Right lobe of liver (tissue), 6 donors: Measurements from ENCODE around the gene NCAPD3. TPM values are rescaled to one million over a fixed set of nuclear protein-coding genes. Genes with fewer than 3 reads are reported as not detected.

Source experiments
- ATAC-seq, 4 donors: fragments of 200-7000 bp; cut with Tn5 transposase; one replicate each; pipeline ENCODE4 v1.9.1; 2020; ENCODE audit warnings: mild to moderate bottlenecking in 4 of 4, moderate library complexity in 4 of 4
- DNase-seq, 3 donors: peaks; one replicate each; pipeline ENCODE4 v3.0.0-alpha.2; 2020
- H3K27ac ChIP-seq, 3 donors: fragments of 200-600 bp; one replicate each; pipeline ENCODE4 v1.8.0; 2022
- H3K27me3 ChIP-seq, 2 donors: fragments of 200-600 bp; one replicate each; pipeline ENCODE4 v1.8.0; 2022
- H3K36me3 ChIP-seq, 4 donors: fragments of 200-600 bp; sonication (generic) in 1 of 4; one replicate each; pipeline versions ENCODE4 v1.5.1 to v1.8.0; 2017 to 2022; ENCODE audit warnings: control low read depth in 1 of 4
- H3K4me1 ChIP-seq, 4 donors: fragments of 200-600 bp; sonication (generic) in 1 of 4; one replicate each; pipeline versions ENCODE4 v1.5.1 to v1.8.0; 2017 to 2022; ENCODE audit warnings: control low read depth in 1 of 4
- H3K4me3 ChIP-seq, 3 donors: fragments of 200-600 bp; one replicate each; pipeline ENCODE4 v1.8.0; 2022
- H3K9me3 ChIP-seq, 4 donors: fragments of 200-600 bp; sonication (generic) in 1 of 4; one replicate each; pipeline versions ENCODE4 v1.5.1 to v1.8.0; 2017 to 2022; ENCODE audit warnings: control low read depth in 1 of 4
- CTCF ChIP-seq, 4 donors: fragments of 200-600 bp in 3 of 4; fragments of 450-650 bp in 1 of 4; IDR thresholded peaks; one replicate each; pipeline versions ENCODE4 v1.5.1 to v1.8.0; 2016 to 2022; ENCODE audit warnings: antibody characterized with exemption in 4 of 4, mild to moderate bottlenecking in 2 of 4
- POLR2A ChIP-seq: fragments of 450-650 bp; IDR thresholded peaks from one replicate; pipeline ENCODE4 v1.6.1; 2017; ENCODE audit warnings: antibody characterized with exemption, mild to moderate bottlenecking
- WGBS: methylation state at CpG from one replicate; pipeline ENCODE4 v1.1.6; 2018; ENCODE audit warnings: low coverage, low lambda C conversion rate; ENCODE audit not compliant: insufficient coverage; ENCODE audit errors: missing lambda C conversion rate; 5-methylcytosine and 5-hydroxymethylcytosine counted together
- intact Hi-C, 2 donors: fragments of 100-400 bp; cut with DNase I; formaldehyde crosslinking; loops; one replicate each; pipeline versions ENCODE4 v1.11.2 to v1.14.1; 2022
- total RNA-seq, 6 experiments: library from RNA; depleted of rRNA in 2 of 6; stranded (reverse); fragments of >200 nt in 2 of 6; fragmentation: NEBNext Ultra II Directional in 3 of 6; extraction: Animal tissue kit (Norgen Biotek cat#: 25700) in 3 of 6; gene quantifications; one replicate each; pipeline versions ENCODE4 v1.1.0 to v1.2.4, GENCODE V29; 2016 to 2023
- donor health status: DM: no; HTN: yes; CAD: no.
- donor health status: DM: no; HTN: no; CAD: no.
- donor health status: DM: no; HTN: no; CAD: no.
- donor health status: DM: no; HTN: yes; CAD: no.
- donor health status: DM: no; HTN: yes; CAD: no.

The NCAPD3 gene
- total RNA-seq, 6 experiments from 2014 or later: 11.9 to 21.8 (median 15.5) TPM

GRCh38 chr11:134170177-134170918 is 53.4 kb downstream of the NCAPD3 start:
- no peak overlapping the region for H3K27ac ChIP-seq
- H3K27me3 ChIP-seq: no peaks in the 10 kb centered on the region
- TF ChIP-seq POLR2A (no peak), CTCF (IDR thresholded peaks at IDR 0.05) (no peak)
- peaks cover 0 to 7% (median 0%) of the 10 kb centered on the region in 4 donors for H3K4me1 ChIP-seq
- intact Hi-C loops: no loop called here
- no peaks in the 10 kb centered on the region for H3K9me3 ChIP-seq
- WGBS: 53% methylated on average over 6 of the region's 6 CpGs
- no peak overlapping the region for H3K4me3 ChIP-seq
- DNase-seq (no peak), ATAC-seq (peak; percentile 69 to 92 (median 80))
- peaks cover 0 to 27% (median 8%) of the 10 kb centered on the region in 4 donors for H3K36me3 ChIP-seq

- DNase-seq (no peak), ATAC-seq (no peak)
- no peaks in the 10 kb centered on the region for H3K9me3 ChIP-seq
- H3K36me3 ChIP-seq: peaks cover 0 to 35% (median 16%) of the 10 kb centered on the region in 4 donors
- H3K27ac ChIP-seq: no peak overlapping the region
- intact Hi-C loops: no loop called here
- no peaks in the 10 kb centered on the region for H3K27me3 ChIP-seq
- WGBS: 98% methylated on average over 8 of the region's 11 CpGs
- no peak overlapping the region for H3K4me3 ChIP-seq
- no peaks in the 10 kb centered on the region for H3K4me1 ChIP-seq
- TF ChIP-seq CTCF (IDR thresholded peaks at IDR 0.05) (no peak), POLR2A (no peak)
These were observed 59.0 kb downstream of the NCAPD3 start for GRCh38 chr11:134164490-134165370.

GRCh38 chr11:134159652-134160051 is 64.1 kb downstream of the NCAPD3 start:
- no CpG with 5 or more reads among the region's 9 CpGs for WGBS
- H3K4me1 ChIP-seq: no peaks in the 10 kb centered on the region

GRCh38 chr11:134158023-134158422 is 65.7 kb downstream of the NCAPD3 start:
- TF ChIP-seq POLR2A (no peak), CTCF (IDR thresholded peaks at IDR 0.05) (no peak)
- Histone ChIP-seq H3K4me1 (no peaks in the 10 kb centered on the region), H3K9me3 (no peaks in the 10 kb centered on the region), H3K27me3 (no peaks in the 10 kb centered on the region), H3K27ac (no peak overlapping the region), H3K36me3 (peaks cover 0 to 66% (median 19%) of the 10 kb centered on the region in 4 donors), H3K4me3 (no peak overlapping the region)
- no peak for DNase-seq
- no CpG with 5 or more reads among the region's 9 CpGs for WGBS
- ATAC-seq: no peak
- intact Hi-C loops: no loop called here

More at GRCh38 chr11:134159652-134160051, 64.1 kb downstream of the NCAPD3 start:
- H3K27me3 ChIP-seq: no peaks in the 10 kb centered on the region
- intact Hi-C loops: no loop called here
- peaks cover 0 to 66% (median 19%) of the 10 kb centered on the region in 4 donors for H3K36me3 ChIP-seq
- no peak overlapping the region for H3K27ac ChIP-seq
- H3K9me3 ChIP-seq: no peaks in the 10 kb centered on the region
- DNase-seq (no peak), ATAC-seq (no peak)
- H3K4me3 ChIP-seq: no peak overlapping the region
- TF ChIP-seq POLR2A (no peak), CTCF (IDR thresholded peaks at IDR 0.05) (no peak)
